NCI-H2107 treated with DMSO at 0.1 percent for 48 hours (cell line): Measurements from ENCODE around the gene ZNF44.
A peak's percentile ranks its signal among the peaks of the same experiment; 100 is the strongest.
"Not testable (repeated sequence)": the region's sequence is repeated elsewhere in the genome, so short reads cannot be mapped to it uniquely, and the experiment has no call there.

ENCODE experiments used
- DNase-seq: peaks from one replicate; lab custom pipeline; 2025; ENCODE audit not compliant: unreplicated experiment; lab: John Stamatoyannopoulos, UW

The ZNF44 gene

DNA sequence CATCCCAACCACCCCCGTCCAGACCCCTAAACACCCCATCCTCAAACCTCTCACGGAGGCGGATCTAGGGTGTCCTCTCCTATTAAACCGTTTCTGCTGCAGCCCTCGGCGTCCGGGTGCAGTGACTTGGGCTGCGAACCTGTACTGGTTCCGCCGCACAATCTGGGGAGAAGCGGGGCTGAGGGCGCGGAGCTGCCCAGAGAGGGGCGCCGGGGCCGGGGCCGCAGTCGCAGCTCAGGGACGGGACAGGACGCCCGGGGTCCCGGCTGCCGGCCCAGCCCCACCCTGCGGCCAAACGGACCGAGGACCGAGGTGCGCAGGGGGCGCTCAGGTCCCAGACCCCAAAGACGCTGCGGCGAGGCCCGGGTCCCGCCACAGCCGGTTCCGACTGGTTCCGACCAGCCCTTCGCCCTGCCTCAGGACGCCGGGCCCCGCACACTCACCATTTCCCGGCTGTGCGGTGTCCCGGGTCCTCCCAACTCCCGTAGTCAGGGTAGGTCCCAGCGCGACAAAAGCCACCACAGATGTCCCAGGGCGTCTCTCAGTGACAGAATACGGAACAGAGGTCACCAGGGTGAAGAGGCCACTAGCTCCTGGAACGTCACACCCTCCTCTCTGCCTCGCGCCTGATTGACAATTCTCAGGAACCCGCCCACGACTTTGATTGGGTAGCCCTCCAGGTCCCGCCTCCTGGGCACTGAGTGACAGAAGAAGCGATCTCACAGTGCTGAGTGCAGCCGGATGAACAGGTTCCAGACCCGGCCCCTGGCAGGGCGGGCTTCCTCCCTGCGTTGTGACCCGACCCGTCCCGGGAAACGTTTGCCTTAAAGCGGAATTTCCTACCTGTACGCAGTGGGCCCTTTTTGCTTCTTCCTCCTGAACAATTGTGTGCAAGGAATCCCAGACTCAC, at the start of gene ZNF44:
TSS of gene ZNF44 (minus strand) at position 635 of the 910 bp plus-strand sequence. CDS start at position 446, 189 bp downstream.
- DNase-seq, result peak; percentile 59

DNA sequence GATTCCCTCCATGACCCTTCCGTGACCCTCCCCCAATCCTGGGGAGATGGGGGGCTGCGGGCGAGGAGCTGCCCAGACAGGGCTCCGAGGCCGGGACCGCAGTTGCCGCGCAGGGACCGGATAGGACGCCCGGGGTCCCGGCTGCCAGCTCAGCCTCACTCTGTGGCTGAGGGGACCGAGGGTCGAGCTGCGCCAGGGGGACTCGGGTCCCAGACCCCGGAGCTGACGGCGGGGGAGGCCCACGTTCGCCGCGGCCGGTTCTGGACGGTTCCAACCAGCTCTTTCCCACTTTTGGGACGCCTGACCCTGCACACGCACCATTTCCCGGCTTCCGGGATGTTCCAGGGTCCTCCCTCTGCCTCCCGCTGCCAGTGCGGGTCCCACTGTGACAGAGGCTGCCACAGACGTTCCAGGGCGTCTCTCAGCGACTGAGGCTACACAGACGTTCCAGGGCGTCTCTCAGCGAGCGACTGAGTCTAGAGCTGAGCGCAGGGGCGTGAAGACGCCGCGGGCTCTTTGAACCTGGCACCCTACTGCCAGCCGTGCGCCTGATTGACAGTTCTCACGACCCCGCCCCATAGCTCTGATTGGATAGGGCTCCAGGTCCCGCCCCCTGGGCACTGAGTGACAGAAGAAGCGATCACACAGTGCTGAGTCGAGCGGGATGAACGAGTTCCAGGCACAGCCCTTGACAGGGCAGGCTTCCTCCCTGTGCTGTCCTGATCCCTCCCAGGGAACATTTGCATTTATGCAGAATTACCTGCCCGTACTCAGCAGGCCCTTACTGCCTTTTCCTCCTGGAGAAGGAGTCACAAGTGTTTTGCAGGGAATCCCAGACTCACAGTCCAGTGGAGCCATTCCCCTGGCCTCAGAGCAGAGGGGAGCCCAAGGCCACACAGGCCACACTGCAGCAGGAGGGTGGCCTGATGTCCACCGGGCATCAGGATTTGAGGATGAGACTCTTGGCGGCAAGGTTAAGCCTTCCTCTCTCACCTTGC, 38.8 kb upstream of the ZNF44 start, which contains the start of gene ZNF563:
TSS of gene ZNF563 (minus strand) at position 472 of the 998 bp plus-strand sequence. CDS start at position 321, 151 bp downstream.
- DNase-seq, result no peak

- no peak for DNase-seq
These were observed 36.7 kb upstream of the ZNF44 start for GRCh38 chr19:12331211-12331941.

DNA sequence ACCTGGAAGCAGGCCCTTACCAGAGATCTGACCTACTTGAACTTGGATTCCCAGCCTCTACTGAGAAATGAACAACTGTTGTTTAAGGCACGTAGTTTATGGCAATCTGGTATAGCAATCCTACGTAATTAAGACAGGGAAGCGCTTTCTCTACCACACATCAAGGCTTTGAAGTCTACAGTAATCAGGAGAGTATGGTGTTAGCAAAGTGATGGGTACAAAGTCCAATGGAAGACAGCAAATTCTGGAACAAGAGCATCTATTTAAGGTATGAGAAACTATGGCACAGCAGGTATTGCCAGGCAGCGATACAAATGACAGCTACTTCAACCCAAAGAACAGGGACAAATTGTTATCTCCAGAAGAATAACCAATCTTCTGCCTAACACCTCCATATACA, 35.7 kb upstream of the ZNF44 start:
- no peak for DNase-seq

DNA sequence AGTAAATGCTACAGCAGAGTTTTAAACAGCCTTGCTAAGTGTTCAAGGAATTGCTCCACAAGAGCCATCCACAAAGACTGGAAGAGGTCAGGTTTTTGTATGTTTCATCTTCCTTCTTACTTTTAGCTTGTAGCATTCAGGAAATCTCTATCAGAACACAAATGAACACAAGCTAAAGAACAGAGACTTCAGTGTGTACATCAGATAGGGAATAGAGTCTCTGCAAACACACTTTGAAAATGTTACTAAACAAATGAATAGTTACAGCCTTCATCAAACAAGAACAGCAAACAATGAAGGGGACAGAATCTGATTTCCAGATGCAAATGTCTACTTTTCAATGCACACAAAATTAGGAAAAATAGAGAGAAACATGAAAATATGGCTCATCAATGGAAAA, 31.0 kb upstream of the ZNF44 start:
- no peak for DNase-seq

DNA sequence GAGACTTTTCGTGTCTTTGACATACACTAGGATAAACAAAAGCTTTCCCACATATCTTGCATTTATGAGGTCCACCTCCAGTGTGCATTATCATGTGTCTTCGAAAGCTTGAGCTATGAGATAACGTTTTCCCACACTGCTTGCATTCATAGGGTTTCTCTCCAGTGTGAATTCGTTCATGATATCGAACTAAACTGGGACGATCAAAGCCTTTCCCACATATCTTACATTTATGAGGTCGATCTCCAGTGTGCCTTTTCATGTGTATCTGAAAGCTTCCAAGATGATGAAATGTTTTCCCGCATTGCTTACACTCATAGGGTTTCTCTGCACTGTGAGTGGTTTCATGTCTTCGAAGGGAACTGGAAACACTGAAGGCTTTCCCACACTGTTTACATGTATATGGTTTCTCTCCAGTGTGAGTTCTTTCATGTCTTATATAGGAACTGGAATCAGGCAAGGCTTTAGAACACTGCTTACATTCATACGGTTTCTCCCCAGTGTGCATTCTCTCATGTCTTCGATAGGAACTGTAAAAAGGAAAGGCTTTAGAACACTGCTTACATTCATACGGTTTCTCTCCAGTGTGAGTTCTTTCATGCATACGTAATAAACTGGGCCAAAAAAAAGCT, 24.2 kb upstream of the ZNF44 start:
- DNase-seq, result no peak

DNA sequence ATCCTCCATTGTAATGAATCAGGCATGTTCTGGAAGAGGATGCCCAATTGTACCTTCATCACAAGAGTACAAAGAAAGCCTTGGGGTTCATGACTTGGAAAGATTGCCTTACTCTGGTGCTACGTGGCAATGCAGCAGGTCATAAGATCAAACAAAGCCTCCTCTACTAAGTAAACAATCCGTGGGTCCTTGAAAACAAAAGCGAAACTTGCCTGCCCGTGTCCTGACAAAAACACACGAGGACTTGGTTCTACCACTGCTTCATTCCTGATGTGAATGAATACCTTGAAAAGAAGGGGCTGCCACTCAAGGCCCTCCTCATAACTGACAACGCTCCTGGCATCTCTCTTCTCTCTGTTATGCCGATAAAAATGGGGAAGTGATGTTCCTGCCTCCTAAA, 19.9 kb upstream of the ZNF44 start:
- no peak for DNase-seq

- not testable (repeated sequence) for DNase-seq
These were observed 14.2 kb upstream of the ZNF44 start for GRCh38 chr19:12308891-12309290.

- DNase-seq, result no peak
These were observed 508 bp upstream of the ZNF44 start for GRCh38 chr19:12295191-12295590.

- no peak for DNase-seq
These were observed 870 bp downstream of the ZNF44 start for GRCh38 chr19:12293777-12294248.

GRCh38 chr19:12289790-12290065, 5.0 kb downstream of the ZNF44 start:
- no peak for DNase-seq

- no peak for DNase-seq
These were observed 6.7 kb downstream of the ZNF44 start for GRCh38 chr19:12287958-12288500.

DNA sequence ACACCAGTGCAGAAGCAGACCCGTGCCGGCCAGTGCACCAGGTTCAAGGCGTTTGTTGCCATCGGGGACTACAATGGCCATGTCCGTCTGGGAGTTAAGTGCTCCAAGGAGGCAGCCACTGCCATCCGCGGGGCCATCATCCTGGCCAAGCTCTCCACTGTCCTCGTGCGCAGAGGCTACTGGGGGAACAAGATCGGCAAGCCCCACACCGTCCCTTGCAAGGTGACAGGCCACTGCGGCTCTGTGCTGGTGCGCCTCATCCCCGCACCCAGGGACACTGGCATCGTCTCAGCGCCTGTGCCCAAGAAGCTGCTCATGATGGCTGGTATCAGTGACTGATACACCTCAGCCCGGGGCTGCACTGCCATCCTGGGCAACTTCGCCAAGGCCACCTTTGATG, 10.1 kb downstream of the ZNF44 start:
- no peak for DNase-seq

DNA sequence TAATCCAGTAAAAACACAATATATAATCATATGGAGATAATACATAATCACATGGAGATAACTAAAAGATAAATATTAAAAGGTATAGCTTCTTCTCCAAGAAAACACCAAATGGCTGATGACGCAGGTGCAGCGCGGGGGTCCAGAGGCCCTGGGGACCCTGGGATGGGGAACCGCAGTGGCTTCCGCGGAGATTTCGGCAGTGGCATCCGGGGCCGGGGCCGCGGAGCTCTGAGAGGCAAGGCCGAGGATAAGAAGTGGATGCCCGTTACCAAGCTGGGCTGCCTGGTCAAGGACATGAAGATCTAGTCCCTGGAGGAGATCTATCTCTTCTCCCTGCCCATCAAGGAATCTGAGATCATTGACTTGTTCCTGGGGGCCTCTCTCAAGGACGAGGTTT, 10.5 kb downstream of the ZNF44 start:
- no peak for DNase-seq

GRCh38 chr19:12278713-12279112, 16.0 kb downstream of the ZNF44 start:
- DNase-seq, result no peak

- no peak for DNase-seq
These were observed 21.4 kb downstream of the ZNF44 start for GRCh38 chr19:12272980-12273901.

DNA sequence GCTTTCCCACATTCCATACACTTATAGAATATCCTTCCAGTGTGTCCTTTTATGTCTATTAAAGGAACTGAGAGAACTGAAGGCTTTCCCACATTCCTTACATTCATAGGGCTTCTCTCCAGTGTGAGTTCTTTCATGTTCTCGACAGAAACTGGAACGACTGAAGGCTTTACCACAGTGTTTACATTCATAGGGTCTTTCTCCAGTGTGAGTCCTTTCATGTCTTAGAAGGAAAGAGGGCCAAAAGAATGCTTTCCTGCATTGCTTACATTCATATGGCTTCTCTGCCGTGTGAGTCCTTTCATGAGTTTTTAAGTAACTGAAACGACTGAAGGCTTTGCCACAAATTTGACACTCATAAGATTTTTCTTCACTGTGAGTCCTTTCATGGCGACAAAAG, 22.3 kb downstream of the ZNF44 start:
- DNase-seq, result no peak

GRCh38 chr19:12270854-12271253, 23.8 kb downstream of the ZNF44 start:
- no peak for DNase-seq
